Mesenchymal stem cell (in vitro differentiated cells and primary cell): ENCODE data around the gene SHQ1.
A peak's percentile ranks its signal among the peaks of the same experiment; 100 is the strongest.

ENCODE experiments used
- DNase-seq: peaks from one replicate; pipeline ENCODE4 v3.0.0-alpha.2; 2013
- H2AFZ ChIP-seq: one replicate; pipeline ENCODE4 v1.6.1; 2013; ENCODE audit warnings: low read depth, mild to moderate bottlenecking, control low read depth, inconsistent platforms, low read length, moderate library complexity
- H2AK5ac ChIP-seq: 2 replicates; pipeline ENCODE4 v1.6.1; 2013; ENCODE audit warnings: low read length, moderate library complexity, mild to moderate bottlenecking, inconsistent platforms; ENCODE audit not compliant: severe bottlenecking
- H2BK120ac ChIP-seq: one replicate; pipeline ENCODE4 v1.6.1; 2013; ENCODE audit warnings: low read depth, mild to moderate bottlenecking, inconsistent platforms, low read length, moderate library complexity
- H2BK12ac ChIP-seq, 2 experiments: one replicate each; pipeline ENCODE4 v1.6.1; 2013; ENCODE audit warnings: inconsistent platforms in 2 of 2, low read length in 2 of 2, mild to moderate bottlenecking in 2 of 2, moderate library complexity in 2 of 2, control low read depth in 1 of 2
- H2BK15ac ChIP-seq: one replicate; pipeline ENCODE4 v1.6.1; 2013; ENCODE audit warnings: mild to moderate bottlenecking, low read depth, inconsistent platforms; ENCODE audit not compliant: poor library complexity, severe bottlenecking
- H2BK5ac ChIP-seq: 2 replicates; pipeline ENCODE4 v1.6.1; 2013; ENCODE audit warnings: low read depth, mild to moderate bottlenecking, low read length, control low read depth, inconsistent platforms; ENCODE audit not compliant: poor library complexity, severe bottlenecking
- H3K14ac ChIP-seq, 2 experiments: one replicate each; pipeline ENCODE4 v1.6.1; 2013; ENCODE audit warnings: inconsistent platforms in 2 of 2, low read length in 2 of 2, control low read depth in 1 of 2, mild to moderate bottlenecking in 1 of 2, moderate library complexity in 1 of 2
- H3K18ac ChIP-seq, 2 experiments: one replicate each; pipeline ENCODE4 v1.6.1; 2013; ENCODE audit warnings: inconsistent platforms in 2 of 2, low read length in 2 of 2, control low read depth in 1 of 2, low read depth in 1 of 2, mild to moderate bottlenecking in 1 of 2
- H3K23ac ChIP-seq, 2 experiments: one replicate each; pipeline ENCODE4 v1.6.1; 2013; ENCODE audit warnings: inconsistent platforms in 2 of 2, low read length in 2 of 2, mild to moderate bottlenecking in 2 of 2, moderate library complexity in 2 of 2, control low read depth in 1 of 2
- H3K27ac ChIP-seq: 2 replicates; pipeline ENCODE4 v1.5.1; 2013; ENCODE audit warnings: mild to moderate bottlenecking, moderate library complexity, low read length, control low read depth, inconsistent platforms; ENCODE audit not compliant: poor library complexity, severe bottlenecking
- H3K27me3 ChIP-seq, 2 experiments: 2 replicates each; pipeline versions ENCODE4 v1.6.1 to v1.7.0; 2013; ENCODE audit warnings: low read length in 2 of 2, mild to moderate bottlenecking in 2 of 2, moderate library complexity in 2 of 2, control low read depth in 1 of 2, inconsistent platforms in 1 of 2; ENCODE audit not compliant: control insufficient read depth in 1 of 2, insufficient read depth in 1 of 2
- H3K36me3 ChIP-seq, 2 experiments: 2 replicates each; pipeline versions ENCODE4 v1.6.1 to v1.7.0; 2013; ENCODE audit warnings: low read length in 2 of 2, control low read depth in 1 of 2, inconsistent platforms in 1 of 2, low read depth in 1 of 2, mild to moderate bottlenecking in 1 of 2; ENCODE audit not compliant: insufficient read depth in 2 of 2, control insufficient read depth in 1 of 2
- H3K4ac ChIP-seq, 2 experiments: one replicate each; pipeline ENCODE4 v1.6.1; 2013; ENCODE audit warnings: inconsistent platforms in 2 of 2, low read length in 2 of 2, mild to moderate bottlenecking in 2 of 2, moderate library complexity in 2 of 2, control low read depth in 1 of 2, low read depth in 1 of 2
- H3K4me1 ChIP-seq: 2 replicates; pipeline ENCODE4 v1.6.1; 2013; ENCODE audit warnings: low read depth, low read length, control low read depth; ENCODE audit not compliant: control insufficient read depth, insufficient read depth
- H3K4me2 ChIP-seq: 2 replicates; pipeline ENCODE4 v1.6.1; 2013; ENCODE audit warnings: low read length, mild to moderate bottlenecking, inconsistent platforms; ENCODE audit not compliant: poor library complexity, severe bottlenecking
- H3K4me3 ChIP-seq, 2 experiments: 2 replicates each; pipeline versions ENCODE4 v1.5.1 to v1.7.0; 2013; ENCODE audit warnings: low read length in 2 of 2, mild to moderate bottlenecking in 2 of 2, control low read depth in 1 of 2, low read depth in 1 of 2; ENCODE audit not compliant: insufficient read depth in 1 of 2
- H3K79me1 ChIP-seq: replicated peaks from 2 replicates; pipeline ENCODE4 v1.6.1; 2013; ENCODE audit warnings: mild to moderate bottlenecking, control low read depth, low read length, inconsistent platforms; ENCODE audit not compliant: poor library complexity, severe bottlenecking
- H3K9ac ChIP-seq: 2 replicates; pipeline ENCODE4 v1.7.0; 2013; ENCODE audit warnings: mild to moderate bottlenecking, low read length, moderate library complexity
- H3K9me3 ChIP-seq: 2 replicates; pipeline ENCODE4 v1.7.0; 2013; ENCODE audit warnings: mild to moderate bottlenecking, low read length; ENCODE audit not compliant: control insufficient read depth
- H4K8ac ChIP-seq: one replicate; pipeline ENCODE4 v1.6.1; 2013; ENCODE audit warnings: inconsistent platforms, mild to moderate bottlenecking, low read length, moderate library complexity
- H4K91ac ChIP-seq: one replicate; pipeline ENCODE4 v1.6.1; 2013; ENCODE audit warnings: mild to moderate bottlenecking, low read length, inconsistent platforms
- WGBS: methylation state at CpG from one replicate; pipeline ENCODE4 v1.1.7; 2013; ENCODE audit warnings: mixed read lengths; 5-methylcytosine and 5-hydroxymethylcytosine counted together

Gene SHQ1

DNA sequence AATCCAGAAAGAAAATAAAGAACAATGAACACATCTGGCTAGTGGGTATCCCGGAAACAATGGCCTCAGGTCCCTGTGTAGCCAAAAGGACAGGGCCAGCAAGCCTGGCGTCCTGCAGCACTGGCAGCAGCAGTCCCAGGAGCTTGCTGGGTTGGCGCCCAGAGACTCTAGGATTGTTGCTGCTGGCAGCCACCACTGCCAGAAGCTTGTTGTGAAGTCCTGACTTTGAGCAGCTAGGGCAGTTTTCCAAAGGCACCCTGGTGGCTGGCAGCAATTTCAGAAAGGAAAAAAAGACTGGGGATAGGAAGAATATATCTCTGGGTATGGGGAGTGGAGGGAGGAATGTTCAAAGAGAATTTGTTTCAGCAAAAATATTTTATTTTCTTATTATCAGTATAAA lies 11.3 kb downstream of the SHQ1 start:
- Histone ChIP-seq H2BK15ac (no peak overlapping the region), H3K27me3 (no peaks in the 10 kb centered on the region), H3K4ac (no peak overlapping the region), H3K14ac (no peak overlapping the region), H3K9ac (no peak overlapping the region), H3K4me3 (no peak overlapping the region), H3K4me2 (no peak overlapping the region), H4K91ac (no peak overlapping the region), H2AK5ac (no peak overlapping the region), H3K4me1 (peaks cover 3% of the 10 kb centered on the region), H4K8ac (no peak overlapping the region), H3K18ac (no peak overlapping the region), H2BK120ac (no peak overlapping the region), H2BK5ac (no peak overlapping the region), H2AFZ (no peak overlapping the region), H3K79me1 (peaks cover 7% of the 10 kb centered on the region), H3K9me3 (no peaks in the 10 kb centered on the region), H3K23ac (no peak overlapping the region), H2BK12ac (no peak overlapping the region), H3K36me3 (peaks cover 14 to 66% of the 10 kb centered on the region in 2 experiments), H3K27ac (no peak overlapping the region)
- 96% methylated on average over 3 of the region's 3 CpGs for WGBS
- no peak for DNase-seq

DNA sequence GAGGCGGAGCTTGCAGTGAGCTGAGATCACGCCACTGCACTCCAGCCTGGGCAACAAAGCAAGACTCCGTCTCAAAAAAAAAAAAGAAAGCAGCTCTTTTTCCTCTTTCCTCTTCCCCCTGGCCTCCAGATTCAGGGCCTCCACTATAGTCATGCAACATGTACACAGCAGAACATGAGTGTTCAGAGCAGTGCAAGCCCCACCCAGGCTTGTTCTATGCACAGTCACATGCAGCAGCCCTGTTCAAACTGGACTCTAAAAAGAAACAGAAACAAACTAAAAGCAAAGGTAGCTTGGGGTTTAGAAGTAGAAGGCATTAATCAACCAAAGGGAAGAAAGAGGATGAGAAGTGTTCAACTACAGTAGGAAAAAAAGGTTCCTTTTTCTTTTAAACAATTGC lies 11.8 kb downstream of the SHQ1 start:
- 96% methylated on average over 3 of the region's 3 CpGs for WGBS
- Histone ChIP-seq H3K23ac (no peak overlapping the region), H3K4me3 (no peak overlapping the region), H2BK120ac (no peak overlapping the region), H3K9ac (no peak overlapping the region), H3K4me2 (no peak overlapping the region), H3K27ac (no peak overlapping the region), H4K8ac (no peak overlapping the region), H3K9me3 (no peaks in the 10 kb centered on the region), H3K18ac (no peak overlapping the region), H3K79me1 (peaks cover 5% of the 10 kb centered on the region), H3K4me1 (peaks cover 3% of the 10 kb centered on the region), H2AK5ac (no peak overlapping the region), H3K4ac (no peak overlapping the region), H4K91ac (no peak overlapping the region), H3K36me3 (peaks cover 10 to 66% of the 10 kb centered on the region in 2 experiments), H3K14ac (no peak overlapping the region), H2AFZ (no peak overlapping the region), H2BK5ac (no peak overlapping the region), H2BK15ac (no peak overlapping the region), H2BK12ac (no peak overlapping the region), H3K27me3 (no peaks in the 10 kb centered on the region)
- no peak for DNase-seq

DNA sequence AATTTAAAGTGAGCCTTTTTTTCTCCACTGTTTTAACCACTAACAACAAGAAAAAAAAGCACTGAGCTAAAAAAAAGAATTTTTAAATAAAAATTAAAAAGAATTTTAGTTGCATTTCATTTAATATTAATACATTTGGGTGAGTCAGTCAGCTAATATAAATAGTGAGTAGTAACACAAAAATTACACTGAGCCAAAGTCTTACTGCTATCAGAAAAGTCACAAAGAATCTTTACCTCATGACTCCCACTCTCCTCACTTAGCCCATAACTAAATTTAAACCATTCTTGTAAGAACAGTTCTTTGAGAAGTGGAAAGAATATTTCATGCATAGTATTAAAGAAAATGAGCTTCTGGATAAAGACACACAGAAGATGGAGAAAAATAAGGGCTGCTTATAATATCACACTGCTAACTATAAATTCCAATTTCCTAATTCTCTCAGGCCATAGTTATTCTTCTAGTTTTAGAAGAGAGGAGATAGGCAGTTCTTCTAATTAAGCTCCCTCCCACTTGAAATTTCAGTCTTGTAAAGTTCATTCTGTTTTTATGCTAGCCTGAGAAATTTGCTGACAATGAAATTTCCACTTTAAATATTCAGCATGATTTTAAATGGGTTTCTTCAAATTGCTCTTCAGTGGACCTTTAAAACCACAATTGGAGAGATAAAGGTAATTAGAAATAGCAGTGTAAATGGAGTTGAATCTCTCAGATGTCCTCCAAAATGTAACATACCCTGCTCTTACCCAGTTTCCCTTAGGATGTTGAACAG lies 17.6 kb downstream of the SHQ1 start:
- no peak overlapping the region for H3K14ac ChIP-seq
- H2BK120ac ChIP-seq: no peak overlapping the region
- H3K9ac ChIP-seq: peak overlapping the region; percentile 51
- no peak overlapping the region for H3K4me2 ChIP-seq
- no peak overlapping the region for H3K27ac ChIP-seq
- H2BK5ac ChIP-seq: no peak overlapping the region
- no peak overlapping the region for H3K23ac ChIP-seq
- no peaks in the 10 kb centered on the region for H3K27me3 ChIP-seq
- no peak overlapping the region for H3K4me3 ChIP-seq
- no peak overlapping the region for H3K4ac ChIP-seq
- H3K79me1 ChIP-seq: peaks cover 3% of the 10 kb centered on the region
- no peak overlapping the region for H4K8ac ChIP-seq
- peaks cover 5 to 27% of the 10 kb centered on the region in 2 experiments for H3K36me3 ChIP-seq
- H2BK15ac ChIP-seq: no peak overlapping the region
- no peaks in the 10 kb centered on the region for H3K9me3 ChIP-seq
- no peak overlapping the region for H2AFZ ChIP-seq
- no peak for DNase-seq
- H2BK12ac ChIP-seq: no peak overlapping the region
- H2AK5ac ChIP-seq: no peak overlapping the region
- H4K91ac ChIP-seq: no peak overlapping the region
- H3K4me1 ChIP-seq: no peaks in the 10 kb centered on the region
- no peak overlapping the region for H3K18ac ChIP-seq

DNA sequence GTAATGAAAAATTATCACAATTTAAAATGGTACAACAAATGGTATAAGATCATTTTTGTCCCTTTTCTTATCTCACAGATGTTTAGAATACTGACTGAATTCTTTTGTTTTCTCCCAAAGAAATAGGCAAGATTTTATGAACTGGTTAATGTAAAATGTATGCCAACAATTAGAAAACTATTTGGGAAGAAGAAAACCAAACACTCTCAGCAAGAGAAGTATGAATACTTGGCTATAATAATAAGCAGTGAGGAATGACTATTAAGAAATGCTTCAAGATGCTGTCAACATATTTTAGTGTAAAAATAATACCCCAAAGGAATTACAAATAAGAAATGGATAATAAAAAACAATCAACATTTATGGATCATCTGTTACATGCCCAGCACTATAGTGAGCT lies 18.5 kb downstream of the SHQ1 start:
- Histone ChIP-seq H3K27ac (no peak overlapping the region), H3K18ac (no peak overlapping the region), H2BK120ac (no peak overlapping the region), H3K9me3 (no peaks in the 10 kb centered on the region), H2BK12ac (no peak overlapping the region), H3K4ac (no peak overlapping the region), H3K36me3 (peaks cover 5 to 19% of the 10 kb centered on the region in 2 experiments), H4K8ac (no peak overlapping the region), H4K91ac (no peak overlapping the region), H2AFZ (no peak overlapping the region), H3K23ac (no peak overlapping the region), H3K4me1 (no peaks in the 10 kb centered on the region), H3K4me2 (no peak overlapping the region), H3K14ac (no peak overlapping the region), H3K4me3 (no peak overlapping the region), H2BK15ac (no peak overlapping the region), H3K9ac (peak overlapping the region; percentile 51), H3K27me3 (no peaks in the 10 kb centered on the region), H2AK5ac (no peak overlapping the region), H2BK5ac (no peak overlapping the region), H3K79me1 (peaks cover 4% of the 10 kb centered on the region)
- no peak for DNase-seq
